Tibial nerve (tissue), 4 donors: ENCODE measurements around the gene LARP1. TPM values are rescaled to one million over a fixed set of nuclear protein-coding genes. Genes with fewer than 3 reads are reported as not detected.
A peak's percentile ranks its signal among the peaks of the same experiment; 100 is the strongest.

Experiments used
- DNase-seq, 2 donors: peaks; one replicate each; pipeline ENCODE4 v3.0.0-alpha.2; 2019; ENCODE audit warnings: low spot score in 2 of 2
- H3K27ac ChIP-seq, 4 donors: fragments of 200-600 bp; sonication (generic) in 3 of 4; one replicate each; pipeline ENCODE4 v1.5.1; 2017 to 2019; ENCODE audit warnings: mild to moderate bottlenecking in 1 of 4
- H3K27me3 ChIP-seq, 2 donors: fragments of 200-600 bp; sonication (generic) in 1 of 2; one replicate each; pipeline versions ENCODE4 v1.5.1 to v1.6.0; 2017 to 2019
- H3K36me3 ChIP-seq, 3 donors: fragments of 200-600 bp; sonication (generic); one replicate each; pipeline ENCODE4 v1.5.1; 2018 to 2019
- H3K4me1 ChIP-seq, 4 donors: fragments of 200-600 bp; sonication (generic) in 3 of 4; one replicate each; pipeline ENCODE4 v1.5.1; 2017 to 2019
- H3K4me3 ChIP-seq, 4 donors: fragments of 200-600 bp; sonication (generic) in 3 of 4; one replicate each; pipeline ENCODE4 v1.5.1; 2017 to 2019; ENCODE audit warnings: mild to moderate bottlenecking in 1 of 4, moderate library complexity in 1 of 4
- H3K9me3 ChIP-seq, 4 donors: fragments of 200-600 bp; sonication (generic) in 3 of 4; one replicate each; pipeline ENCODE4 v1.5.1; 2017 to 2019
- EP300 ChIP-seq, 2 donors: sonication (generic); formaldehyde crosslinking; IDR thresholded peaks; one replicate each; pipeline ENCODE4 v1.6.1; 2017; ENCODE audit warnings: antibody characterized with exemption in 2 of 2, mild to moderate bottlenecking in 1 of 2
- POLR2A ChIP-seq, 2 donors: fragments of 450-650 bp; IDR thresholded peaks; one replicate each; pipeline ENCODE4 v1.6.1; 2017; ENCODE audit warnings: antibody characterized with exemption in 2 of 2, mild to moderate bottlenecking in 2 of 2, moderate library complexity in 2 of 2
- WGBS, 2 donors: methylation state at CpG; one replicate each; pipeline ENCODE4 v1.1.5; 2018; 5-methylcytosine and 5-hydroxymethylcytosine counted together
- total RNA-seq, 4 donors: library from RNA; depleted of rRNA; stranded (reverse); fragments of >200 nt; gene quantifications; one replicate each; pipeline ENCODE4 v1.1.0, GENCODE V29; 2016
- TF ChIP-seq, protein P1 (sequence below), 5 experiments: fragments of 200-600 bp in 3 of 5; fragments of 450-650 bp in 2 of 5; sonication (generic) in 3 of 5; IDR thresholded peaks; one replicate each; pipeline ENCODE4 v1.5.1; 2016 to 2019; ENCODE audit warnings: antibody characterized with exemption in 5 of 5, mild to moderate bottlenecking in 3 of 5, moderate library complexity in 2 of 5

The LARP1 gene
- total RNA-seq, 4 donors from 2014 or later, result 114 to 166 (median 144) TPM

DNA sequence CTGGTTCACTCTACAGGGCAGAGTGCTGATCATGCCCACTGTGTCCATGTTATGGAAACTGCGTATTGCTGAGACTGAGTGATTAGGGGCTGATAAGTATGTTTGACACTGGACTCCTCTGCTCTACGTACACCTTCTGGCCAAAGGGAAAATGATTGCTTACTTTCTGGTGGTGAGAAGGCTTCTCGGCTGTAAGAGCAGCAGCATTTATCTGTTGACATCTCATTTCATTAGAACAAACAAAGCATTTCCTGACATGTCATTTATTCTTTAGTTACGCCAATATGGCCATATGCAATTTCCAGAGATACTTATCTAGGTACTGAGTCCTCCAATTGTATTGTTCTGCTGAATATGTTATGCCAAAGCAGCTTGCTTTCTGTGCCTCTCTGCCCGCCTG is 89.6 kb downstream of the LARP1 start:
- H3K27ac ChIP-seq, result peak overlapping the region in 1 of 4 donors; percentile 12
- 76 to 79% methylated on average over 5 of the region's 5 CpGs for WGBS, 2 donors
- no peak for DNase-seq
- H3K27me3 ChIP-seq, result no peaks in the 10 kb centered on the region
- H3K4me3 ChIP-seq, result no peak overlapping the region
- no peak for TF ChIP-seq EP300 (IDR thresholded peaks at IDR 0.05)
- TF ChIP-seq, protein P1, sequence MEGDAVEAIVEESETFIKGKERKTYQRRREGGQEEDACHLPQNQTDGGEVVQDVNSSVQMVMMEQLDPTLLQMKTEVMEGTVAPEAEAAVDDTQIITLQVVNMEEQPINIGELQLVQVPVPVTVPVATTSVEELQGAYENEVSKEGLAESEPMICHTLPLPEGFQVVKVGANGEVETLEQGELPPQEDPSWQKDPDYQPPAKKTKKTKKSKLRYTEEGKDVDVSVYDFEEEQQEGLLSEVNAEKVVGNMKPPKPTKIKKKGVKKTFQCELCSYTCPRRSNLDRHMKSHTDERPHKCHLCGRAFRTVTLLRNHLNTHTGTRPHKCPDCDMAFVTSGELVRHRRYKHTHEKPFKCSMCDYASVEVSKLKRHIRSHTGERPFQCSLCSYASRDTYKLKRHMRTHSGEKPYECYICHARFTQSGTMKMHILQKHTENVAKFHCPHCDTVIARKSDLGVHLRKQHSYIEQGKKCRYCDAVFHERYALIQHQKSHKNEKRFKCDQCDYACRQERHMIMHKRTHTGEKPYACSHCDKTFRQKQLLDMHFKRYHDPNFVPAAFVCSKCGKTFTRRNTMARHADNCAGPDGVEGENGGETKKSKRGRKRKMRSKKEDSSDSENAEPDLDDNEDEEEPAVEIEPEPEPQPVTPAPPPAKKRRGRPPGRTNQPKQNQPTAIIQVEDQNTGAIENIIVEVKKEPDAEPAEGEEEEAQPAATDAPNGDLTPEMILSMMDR (IDR thresholded peaks at IDR 0.05), result no peak
- no peak for TF ChIP-seq POLR2A (IDR thresholded peaks at IDR 0.05)
- peaks cover 0 to 13% (median 0%) of the 10 kb centered on the region in 3 donors for H3K36me3 ChIP-seq
- peaks cover 0 to 76% (median 13%) of the 10 kb centered on the region in 4 donors for H3K4me1 ChIP-seq
- no peaks in the 10 kb centered on the region for H3K9me3 ChIP-seq

DNA sequence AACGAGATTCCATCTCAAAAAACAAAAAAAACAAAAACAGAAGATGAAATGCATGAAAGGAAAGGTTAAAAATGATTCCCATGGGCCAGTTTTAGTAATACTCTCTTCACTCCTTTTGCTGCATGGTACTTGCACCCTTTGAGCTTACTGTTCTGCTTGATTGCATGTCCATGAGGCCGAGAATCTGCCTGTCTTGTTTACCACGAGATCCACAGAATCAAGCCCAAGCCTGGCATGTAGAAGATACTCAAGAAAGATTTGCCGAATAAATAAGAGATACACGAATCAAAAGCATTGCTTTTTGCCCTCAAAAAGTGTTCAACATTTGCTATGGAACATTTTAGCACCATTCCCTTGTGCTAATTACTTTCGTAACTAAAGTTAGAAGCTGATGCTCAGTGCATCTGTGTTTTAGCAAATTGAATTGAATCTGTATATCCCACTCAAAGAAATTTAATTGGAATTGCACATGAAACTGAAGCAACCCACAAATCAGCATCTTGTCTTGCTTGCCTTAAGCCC is 94.1 kb downstream of the LARP1 start:
- TF ChIP-seq, protein P1 (IDR thresholded peaks at IDR 0.05), result no peak
- TF ChIP-seq EP300 (IDR thresholded peaks at IDR 0.05), result no peak
- no peak for TF ChIP-seq POLR2A (IDR thresholded peaks at IDR 0.05)
- no peak for DNase-seq
- Histone ChIP-seq H3K27ac (peak overlapping the region; percentile 79 to 93 (median 86)), H3K27me3 (no peaks in the 10 kb centered on the region), H3K36me3 (peaks cover 0 to 9% (median 0%) of the 10 kb centered on the region in 3 donors), H3K9me3 (no peaks in the 10 kb centered on the region), H3K4me3 (peak overlapping the region; percentile 45 to 66 (median 51)), H3K4me1 (peaks cover 0 to 63% (median 15%) of the 10 kb centered on the region in 4 donors)
- WGBS, 2 donors, result 22 to 33% methylated on average over 6 of the region's 6 CpGs

GRCh38 chr5:154849791-154850201 is 94.6 kb downstream of the LARP1 start:
- H3K27ac ChIP-seq, result peak overlapping the region; percentile 79 to 93 (median 86)

DNA sequence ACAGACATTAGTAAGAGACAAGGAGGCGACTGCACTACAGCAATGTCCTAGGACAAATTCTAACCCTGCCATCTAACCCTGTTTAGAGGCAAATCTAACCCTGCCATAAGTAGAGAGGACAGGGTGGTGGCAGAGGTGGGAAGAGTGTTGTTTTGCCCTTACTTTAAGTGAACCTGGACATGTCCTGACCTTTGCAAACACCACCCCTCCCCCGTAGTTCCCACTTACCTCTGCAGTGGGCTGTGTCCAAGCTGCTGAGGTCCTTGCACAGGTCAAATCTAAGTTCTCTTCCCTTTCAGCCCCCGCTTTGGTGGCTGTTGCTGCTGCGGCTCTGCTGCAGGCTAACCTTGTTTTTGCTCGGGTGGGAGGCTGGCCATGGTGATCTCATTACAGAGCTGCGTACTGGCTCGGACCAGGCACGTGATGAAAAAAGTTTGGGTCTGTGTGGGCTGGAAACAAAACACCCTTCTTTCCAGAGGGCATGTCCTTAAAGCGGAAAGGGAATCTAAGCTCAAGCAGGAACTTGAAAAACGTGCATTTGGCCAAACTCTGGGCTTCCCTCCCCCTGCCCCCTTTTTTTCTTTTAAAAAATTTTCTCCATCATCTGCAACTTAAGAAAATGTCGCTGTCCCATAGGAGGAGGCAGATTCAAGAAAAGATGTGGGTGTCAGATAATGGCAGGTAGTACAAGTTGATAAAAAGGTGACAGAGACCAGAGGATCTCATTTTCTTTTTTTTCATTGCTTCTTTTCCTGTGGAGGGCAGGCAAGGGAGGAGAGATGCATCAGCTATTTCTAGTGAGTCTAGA is 95.3 kb downstream of the LARP1 start, which contains the start of gene FAXDC2:
Gene FAXDC2 (minus strand): TSS at position 349 of the 808 bp plus-strand sequence. CDS start 12,425 bp downstream, outside the sequence.
- TF ChIP-seq POLR2A (IDR thresholded peaks at IDR 0.05) (peak; percentile 49 to 81), EP300 (IDR thresholded peaks at IDR 0.05) (peak; percentile 38 to 95)
- TF ChIP-seq, protein P1 (IDR thresholded peaks at IDR 0.05), result peak in 1 of 5 experiments; percentile 11
- 2% methylated on average over 11 of the region's 11 CpGs for WGBS, 2 donors

More at GRCh38 chr5:154849791-154850201, 94.6 kb downstream of the LARP1 start:
- peaks cover 0 to 9% (median 0%) of the 10 kb centered on the region in 3 donors for H3K36me3 ChIP-seq
- TF ChIP-seq POLR2A (IDR thresholded peaks at IDR 0.05) (no peak), EP300 (IDR thresholded peaks at IDR 0.05) (no peak)
- TF ChIP-seq, protein P1 (IDR thresholded peaks at IDR 0.05), result no peak
- 12% methylated on average over 2 of the region's 2 CpGs for WGBS, 2 donors
- no peaks in the 10 kb centered on the region for H3K9me3 ChIP-seq
- H3K27me3 ChIP-seq, result no peaks in the 10 kb centered on the region
- peaks cover 0 to 58% (median 15%) of the 10 kb centered on the region in 4 donors for H3K4me1 ChIP-seq
- peak overlapping the region; percentile 45 to 66 (median 51) for H3K4me3 ChIP-seq
- DNase-seq, result no peak

More for the DNA sequence above, 95.3 kb downstream of the LARP1 start, which contains the start of gene FAXDC2:
- DNase-seq, result peak; percentile 78 to 85
- Histone ChIP-seq H3K4me3 (peak within 1 kb of the TSS; percentile 45 to 66 (median 51)), H3K27me3 (no peaks in the 10 kb centered on the region), H3K9me3 (no peaks in the 10 kb centered on the region), H3K27ac (peak within 1 kb of the TSS; percentile 79 to 93 (median 86)), H3K4me1 (peaks cover 0 to 51% (median 15%) of the 10 kb centered on the region in 4 donors), H3K36me3 (peaks cover 0 to 9% (median 0%) of the 10 kb centered on the region in 3 donors)
